ENCODE data around the gene MAP3K2.

DNA sequence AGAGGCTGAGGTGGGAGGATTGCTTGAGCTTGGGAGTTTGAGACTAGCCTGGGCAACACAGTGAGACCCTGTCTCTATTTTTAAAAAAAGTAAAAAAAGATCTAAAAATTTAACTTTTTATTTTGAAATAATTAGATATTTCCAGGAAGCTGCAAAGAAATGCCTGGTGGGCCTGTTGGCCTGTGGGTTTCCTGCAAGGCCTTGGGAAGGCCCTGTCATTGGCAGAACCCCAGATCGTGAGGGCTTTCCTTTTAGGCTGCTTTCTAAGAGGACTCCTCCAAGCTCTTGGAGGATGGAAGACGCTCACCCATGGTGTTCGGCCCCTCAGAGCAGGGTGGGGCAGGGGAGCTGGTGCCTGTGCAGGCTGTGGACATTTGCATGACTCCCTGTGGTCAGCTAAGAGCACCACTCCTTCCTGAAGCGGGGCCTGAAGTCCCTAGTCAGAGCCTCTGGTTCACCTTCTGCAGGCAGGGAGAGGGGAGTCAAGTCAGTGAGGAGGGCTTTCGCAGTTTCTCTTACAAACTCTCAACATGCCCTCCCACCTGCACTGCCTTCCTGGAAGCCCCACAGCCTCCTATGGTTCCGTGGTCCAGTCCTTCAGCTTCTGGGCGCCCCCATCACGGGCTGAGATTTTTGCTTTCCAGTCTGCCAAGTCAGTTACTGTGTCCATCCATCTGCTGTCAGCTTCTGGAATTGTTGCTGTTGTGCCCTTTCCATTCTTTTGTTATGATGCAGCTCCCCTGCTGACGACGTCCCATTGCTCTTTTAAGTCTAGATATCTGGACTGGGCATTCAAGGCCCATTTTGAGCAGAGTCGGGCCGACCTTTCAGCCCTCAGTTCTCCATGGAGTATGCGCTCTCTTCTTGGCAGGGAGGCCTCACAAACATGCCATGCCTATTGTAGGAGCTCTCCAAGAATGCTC lies 37.1 kb upstream of the MAP3K2 start:
- TF ChIP-seq, protein P1, sequence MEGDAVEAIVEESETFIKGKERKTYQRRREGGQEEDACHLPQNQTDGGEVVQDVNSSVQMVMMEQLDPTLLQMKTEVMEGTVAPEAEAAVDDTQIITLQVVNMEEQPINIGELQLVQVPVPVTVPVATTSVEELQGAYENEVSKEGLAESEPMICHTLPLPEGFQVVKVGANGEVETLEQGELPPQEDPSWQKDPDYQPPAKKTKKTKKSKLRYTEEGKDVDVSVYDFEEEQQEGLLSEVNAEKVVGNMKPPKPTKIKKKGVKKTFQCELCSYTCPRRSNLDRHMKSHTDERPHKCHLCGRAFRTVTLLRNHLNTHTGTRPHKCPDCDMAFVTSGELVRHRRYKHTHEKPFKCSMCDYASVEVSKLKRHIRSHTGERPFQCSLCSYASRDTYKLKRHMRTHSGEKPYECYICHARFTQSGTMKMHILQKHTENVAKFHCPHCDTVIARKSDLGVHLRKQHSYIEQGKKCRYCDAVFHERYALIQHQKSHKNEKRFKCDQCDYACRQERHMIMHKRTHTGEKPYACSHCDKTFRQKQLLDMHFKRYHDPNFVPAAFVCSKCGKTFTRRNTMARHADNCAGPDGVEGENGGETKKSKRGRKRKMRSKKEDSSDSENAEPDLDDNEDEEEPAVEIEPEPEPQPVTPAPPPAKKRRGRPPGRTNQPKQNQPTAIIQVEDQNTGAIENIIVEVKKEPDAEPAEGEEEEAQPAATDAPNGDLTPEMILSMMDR (conservative IDR thresholded peaks at IDR 0.05) = no peak
- TF ChIP-seq ZFX (IDR thresholded peaks at IDR 0.05) = no peak
